Stimulated activated CD4-positive, alpha-beta T cell treated with anti-CD3 and anti-CD28 coated beads, Interleukin-12 subunit alpha, Interleukin-12 subunit beta, amount 100 ng/mL, for 48 hours (primary cell): Measurements from ENCODE around the gene TRIM63.

Source experiments
- DNase-seq, 3 donors: peaks; one replicate each; pipeline ENCODE4 v3.0.0-alpha.2; 2020; ENCODE audit warnings: low read depth in 2 of 3, low spot score in 1 of 3

The TRIM63 gene

DNA sequence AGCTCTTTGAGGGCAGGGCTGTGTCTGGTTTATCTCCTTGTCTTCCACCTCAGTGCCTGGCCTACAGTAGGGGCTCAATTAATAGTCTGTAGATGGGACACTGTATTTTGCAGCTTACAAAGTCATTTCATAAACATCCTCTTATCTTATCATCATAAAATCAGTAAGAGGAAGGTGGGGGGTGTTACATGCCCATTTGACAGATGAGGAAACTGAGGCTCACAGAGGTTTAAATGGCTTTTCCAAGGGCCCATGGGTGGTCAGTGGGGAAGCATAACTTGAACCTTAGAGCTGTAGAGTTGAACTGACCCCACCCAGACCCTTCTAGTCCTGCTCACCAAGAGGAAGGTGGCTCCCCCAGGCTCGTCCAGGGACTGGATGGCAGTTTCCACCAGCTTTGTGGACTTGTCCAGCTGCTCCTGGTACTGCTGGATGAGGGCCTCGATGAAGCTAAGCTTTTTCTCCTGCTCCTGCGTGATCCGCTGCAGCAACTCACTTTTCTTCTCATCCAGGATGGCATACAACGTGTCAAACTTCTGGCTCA, 9.3 kb downstream of the TRIM63 start:
- no peak for DNase-seq

DNA sequence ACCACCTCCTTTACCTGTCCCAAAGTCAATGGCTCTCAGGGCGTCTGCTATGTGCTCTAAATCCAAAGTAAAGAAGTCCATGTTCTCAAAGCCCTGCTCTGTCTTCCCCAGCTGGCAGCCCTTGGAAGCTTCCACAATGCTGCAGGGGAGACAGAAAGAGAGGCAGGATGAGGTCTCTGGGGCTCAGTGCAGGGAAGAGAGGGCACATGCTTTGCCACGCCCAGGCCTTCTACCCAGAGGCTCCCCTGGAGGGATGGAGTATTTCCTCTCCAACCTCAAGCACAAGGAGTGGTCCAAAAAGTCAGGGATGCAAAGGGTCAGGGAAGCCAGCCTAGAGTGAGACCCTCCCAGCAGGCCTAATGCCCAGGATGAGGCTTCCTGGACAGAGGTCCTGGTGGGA, 10.2 kb downstream of the TRIM63 start:
- DNase-seq: no peak

DNA sequence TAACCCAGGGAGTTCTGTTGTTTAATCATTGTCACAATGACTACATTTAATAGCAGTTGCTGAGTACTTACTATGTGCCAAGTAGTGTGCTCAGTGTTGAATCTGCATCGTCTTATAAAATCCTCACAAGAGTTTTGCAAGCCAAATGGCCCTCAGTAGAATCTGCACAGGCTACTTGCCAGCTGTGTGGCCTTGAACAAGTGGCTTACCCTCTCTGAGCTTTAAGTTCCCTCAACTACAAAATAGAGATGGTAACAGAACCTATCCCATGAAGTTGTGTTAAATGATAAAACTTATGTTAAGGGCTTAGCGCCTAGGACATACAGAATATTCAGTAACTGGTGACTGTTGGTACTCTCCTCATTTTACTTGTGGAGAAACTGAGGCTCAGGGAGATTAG, 12.4 kb downstream of the TRIM63 start:
- no peak for DNase-seq

DNA sequence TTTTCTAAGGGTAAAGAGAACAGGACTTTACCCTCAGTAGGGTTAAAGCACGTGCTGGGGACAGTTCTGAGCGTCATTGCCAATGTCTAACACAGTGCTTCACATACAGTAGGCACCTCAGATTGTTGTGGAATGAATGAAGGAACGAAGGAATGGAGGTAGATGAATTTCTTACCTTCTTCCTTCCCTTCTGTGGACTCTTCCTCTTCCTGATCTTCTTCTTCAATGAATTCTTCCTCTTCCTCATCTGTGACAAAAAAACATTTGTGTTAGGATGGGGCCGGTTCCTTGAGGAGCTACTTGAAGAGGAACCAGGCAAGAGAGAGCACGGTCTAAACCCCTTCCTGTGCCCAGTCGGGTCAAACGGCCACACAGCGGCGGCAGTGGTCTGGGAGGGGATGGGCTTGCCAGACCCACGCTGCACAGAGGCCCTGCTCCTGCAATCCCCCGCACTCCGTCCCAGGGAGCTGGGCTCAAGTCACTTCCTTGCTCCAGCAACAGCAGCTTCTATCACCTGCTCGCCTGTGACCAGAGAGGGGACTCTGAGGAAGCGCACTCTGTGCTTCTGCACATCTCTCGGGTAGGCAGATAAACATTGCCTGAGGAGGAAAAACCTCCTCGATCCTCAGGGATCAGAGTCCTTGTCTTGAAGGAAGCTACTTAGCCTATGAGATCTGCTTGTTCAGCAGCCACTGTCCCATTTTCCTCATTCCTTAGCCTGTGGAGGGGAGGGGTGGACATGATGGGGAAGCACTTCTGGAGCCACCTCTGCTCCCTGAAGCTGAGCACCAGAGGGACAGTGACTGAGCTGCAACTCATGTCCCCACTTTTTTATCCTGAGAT, 13.5 kb downstream of the TRIM63 start:
- DNase-seq: no peak

DNA sequence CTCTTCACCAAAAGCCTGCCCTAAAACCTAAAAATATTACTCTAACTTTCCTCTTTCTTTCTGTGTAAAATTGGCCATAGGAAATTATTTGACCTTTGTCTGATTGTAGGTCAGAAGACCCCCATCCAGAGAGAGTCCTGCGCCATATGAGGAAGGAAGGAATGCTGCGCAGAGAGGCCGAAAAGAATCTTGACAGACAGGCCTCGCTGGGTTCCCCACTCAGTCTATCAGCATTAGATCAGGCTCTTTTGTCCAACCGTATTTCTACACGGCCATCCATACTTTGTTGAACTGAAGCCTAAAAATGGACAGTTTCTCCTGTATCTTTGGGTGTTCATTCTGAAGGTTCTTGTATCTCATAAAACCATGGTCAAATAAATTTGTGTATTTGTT, 17.2 kb downstream of the TRIM63 start:
- DNase-seq: no peak

DNA sequence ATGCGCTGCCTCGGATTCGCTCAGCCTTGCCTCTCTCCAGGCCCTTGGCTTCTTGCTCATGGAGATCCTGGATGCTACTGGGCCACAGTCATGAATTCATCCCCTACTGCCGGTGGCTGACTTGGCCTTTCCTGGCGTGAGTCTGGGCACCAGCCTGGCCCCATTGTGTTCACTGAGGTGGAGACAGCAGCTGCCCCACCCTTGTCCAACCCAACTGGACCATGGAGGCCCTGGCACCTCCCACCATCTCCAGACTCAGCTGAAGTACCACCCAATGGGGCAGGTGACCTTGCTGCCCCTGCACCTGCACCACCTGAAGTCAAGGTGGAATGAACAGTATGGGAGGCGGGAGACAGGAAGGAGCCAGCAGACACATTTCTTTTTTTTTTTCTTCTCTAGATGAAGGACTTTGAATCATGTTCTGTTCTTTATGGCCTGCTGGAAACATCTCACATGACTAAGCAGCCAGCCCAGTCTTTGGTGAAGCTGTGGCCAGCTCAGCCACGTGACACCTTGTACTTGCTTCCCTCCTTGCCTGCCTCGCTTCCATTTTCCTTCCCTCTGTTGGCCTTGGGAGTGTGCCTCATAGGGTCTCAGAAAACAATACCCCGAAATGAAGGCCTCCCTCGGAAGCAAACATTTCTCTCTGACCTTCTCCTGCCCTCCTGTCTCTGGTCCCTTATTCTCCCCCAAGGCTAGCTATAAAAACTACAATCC, 17.7 kb downstream of the TRIM63 start:
- DNase-seq: no peak

DNA sequence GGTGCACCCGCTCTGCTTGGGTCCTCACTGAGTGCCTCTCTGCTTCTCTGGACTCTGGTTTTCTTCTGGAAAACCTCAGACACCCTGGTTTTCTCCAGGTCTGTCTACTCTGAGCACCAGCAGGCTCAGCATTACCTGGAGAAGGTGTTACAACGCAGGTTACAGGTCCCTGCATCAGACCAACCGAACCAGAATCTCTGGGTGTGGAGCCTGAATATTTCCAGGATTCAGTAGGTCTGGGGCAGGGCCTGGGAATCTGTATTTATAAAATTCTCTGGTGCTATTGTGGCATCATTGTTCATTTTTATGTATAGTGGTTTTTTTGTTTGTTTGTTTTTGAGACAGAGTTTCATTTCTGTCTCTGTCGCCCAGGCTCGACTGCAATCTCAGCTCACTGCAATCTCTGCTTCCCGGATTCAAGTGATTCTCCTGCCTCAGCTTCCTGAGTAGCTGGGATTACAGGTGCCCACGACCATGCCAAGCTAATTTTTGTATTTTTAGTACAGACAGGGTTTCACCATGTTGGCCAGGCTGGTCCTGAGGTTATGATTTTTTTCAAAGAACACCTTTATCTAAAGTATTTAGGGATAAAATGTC, 20.1 kb downstream of the TRIM63 start:
- no peak for DNase-seq

DNA sequence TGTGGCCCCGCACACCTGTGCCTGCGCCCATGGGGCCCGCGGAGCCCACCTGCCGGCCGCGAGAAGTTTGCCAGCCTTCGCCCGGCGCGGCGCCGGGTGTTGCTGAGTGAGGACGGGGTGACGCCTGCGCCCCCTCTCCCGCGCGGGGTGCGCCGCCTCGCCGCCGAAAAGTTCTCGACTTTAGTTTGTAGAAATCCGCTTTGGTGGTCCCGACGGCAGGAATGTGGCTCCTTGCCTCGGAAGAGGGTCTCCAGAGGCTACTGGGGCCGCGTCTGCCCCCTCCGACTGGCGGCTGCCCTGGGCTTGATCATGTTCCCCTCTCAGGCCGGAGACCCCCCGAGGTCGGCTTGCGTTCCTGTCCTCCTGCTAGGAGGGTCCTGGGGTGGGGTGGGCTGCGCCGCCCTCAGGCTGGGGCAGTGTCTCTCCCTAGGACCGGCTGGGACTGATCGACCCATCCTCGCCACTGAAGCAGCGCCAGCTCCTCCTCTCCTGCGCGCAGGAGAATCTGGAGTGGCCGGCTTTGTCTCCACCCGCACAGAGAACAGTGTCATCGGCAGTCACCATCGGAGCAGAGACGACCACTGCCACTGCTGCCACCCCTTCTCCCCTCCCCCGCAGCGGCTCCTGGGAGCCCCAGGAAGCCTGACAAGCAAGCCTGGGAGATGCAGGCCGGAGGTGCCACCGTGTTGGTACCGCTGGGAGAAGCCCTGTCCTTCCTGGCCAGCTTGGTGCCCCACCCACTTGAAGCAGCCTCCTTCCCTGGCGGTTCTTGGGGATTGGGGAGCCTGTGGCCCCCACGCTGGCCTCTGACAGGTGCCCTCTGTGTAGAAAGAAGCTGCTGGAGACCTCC, 21.0 kb downstream of the TRIM63 start:
- DNase-seq: no peak

DNA sequence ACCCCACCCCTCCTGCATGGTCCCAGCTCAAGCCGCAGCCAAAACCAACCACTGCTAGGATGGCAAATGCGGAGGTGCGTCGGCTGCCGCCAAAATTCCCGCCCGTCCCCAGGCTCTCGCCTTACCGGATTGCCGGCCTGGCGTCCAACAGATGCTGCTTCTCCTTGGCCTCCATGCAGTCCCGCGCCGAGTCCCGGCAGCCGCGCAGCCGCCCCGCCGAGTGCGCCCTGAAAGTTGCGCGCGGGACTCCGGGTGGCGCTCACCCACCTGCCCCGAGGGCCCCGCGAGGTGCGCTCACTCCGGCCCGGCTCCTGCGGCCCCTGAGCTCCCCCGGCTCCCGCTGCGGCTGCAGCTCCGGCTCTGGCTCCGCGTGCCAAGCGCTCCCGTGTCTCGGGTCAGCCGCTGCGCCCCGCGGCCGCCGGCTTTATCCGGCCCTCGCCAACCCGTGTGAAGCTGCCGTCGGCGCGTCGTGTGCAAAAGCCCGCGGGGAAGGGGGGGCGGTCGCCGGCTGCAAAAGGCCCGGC, 21.6 kb downstream of the TRIM63 start, which contains the start of gene SLC30A2:
SLC30A2 (minus strand) TSS at position 397 of the 524 bp plus-strand sequence; CDS start at position 175, 222 bp downstream.
- DNase-seq: no peak

DNA sequence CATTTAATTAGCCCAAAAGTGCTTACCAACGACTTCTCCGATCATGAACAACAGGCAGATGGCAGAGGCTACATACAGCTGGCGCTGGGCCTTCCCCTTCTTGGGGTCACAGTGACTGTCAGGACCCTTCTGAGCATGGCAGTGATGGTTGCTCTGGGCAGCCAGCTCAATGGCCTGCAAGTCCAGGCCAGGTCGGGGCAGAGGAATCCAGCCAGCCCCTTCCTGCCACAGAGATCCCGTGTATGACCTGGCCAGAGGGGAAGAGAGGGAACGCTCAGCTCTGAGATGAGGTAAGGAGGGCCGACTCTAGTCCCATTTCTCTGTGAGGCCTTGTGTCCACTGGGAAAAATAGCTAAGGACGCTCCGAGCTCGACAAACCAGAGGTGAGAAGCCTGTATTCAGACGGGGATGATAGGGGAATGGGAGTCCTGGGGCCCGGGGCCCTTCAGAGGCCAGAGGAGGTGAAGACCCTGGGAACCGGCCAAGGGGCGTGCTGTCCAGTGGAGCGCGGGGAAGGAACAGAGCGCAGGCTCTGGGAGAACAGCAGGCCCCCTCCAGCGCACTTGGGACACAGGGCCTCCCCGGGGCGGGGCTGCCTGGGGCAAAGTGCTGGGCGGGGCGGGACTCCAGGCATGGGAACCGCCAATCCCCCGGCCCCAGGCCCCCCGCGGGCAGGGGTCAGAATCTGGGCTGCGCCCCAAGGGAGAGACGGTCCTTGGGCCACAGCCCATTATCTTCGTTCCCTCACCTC, 22.3 kb downstream of the TRIM63 start:
- DNase-seq: no peak

DNA sequence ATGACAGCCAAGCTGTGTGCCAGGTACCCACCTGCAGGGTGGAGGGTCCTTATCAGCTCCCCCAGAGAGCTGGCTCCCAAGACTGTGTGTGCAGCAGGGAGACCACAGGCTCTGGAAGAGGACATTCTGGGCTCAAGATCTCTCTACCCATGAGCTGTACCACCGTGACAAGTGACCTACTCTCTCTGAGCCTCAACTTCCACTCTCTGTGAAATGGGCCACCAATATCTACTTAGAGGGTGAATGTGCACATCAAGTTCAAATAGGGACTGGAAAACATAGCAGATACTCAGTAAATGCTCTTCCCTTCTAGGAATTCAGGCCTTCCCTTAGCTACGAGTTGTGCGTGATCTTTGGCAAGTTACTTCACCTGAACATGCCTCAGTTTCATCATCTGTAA, 23.0 kb downstream of the TRIM63 start:
- no peak for DNase-seq

DNA sequence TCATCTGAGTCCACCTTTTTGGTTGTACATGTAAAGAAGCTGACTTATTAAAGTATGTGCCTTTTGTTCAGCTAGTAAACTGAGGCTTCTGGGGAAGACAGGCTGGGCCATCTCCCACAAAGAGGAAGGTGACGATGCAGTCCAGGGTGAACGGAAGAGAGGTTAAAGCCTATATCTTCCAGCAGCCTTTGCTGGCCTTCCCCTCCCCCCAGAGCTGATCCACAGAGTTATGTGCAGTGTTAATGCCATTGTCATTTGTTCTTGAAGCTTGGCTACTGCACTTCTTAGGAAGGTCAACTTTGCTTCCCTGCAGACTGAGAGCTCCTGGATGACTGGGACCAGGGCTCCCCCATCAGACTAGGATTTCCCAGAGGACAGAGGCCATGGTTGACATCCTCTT, 23.7 kb downstream of the TRIM63 start:
- no peak for DNase-seq

DNA sequence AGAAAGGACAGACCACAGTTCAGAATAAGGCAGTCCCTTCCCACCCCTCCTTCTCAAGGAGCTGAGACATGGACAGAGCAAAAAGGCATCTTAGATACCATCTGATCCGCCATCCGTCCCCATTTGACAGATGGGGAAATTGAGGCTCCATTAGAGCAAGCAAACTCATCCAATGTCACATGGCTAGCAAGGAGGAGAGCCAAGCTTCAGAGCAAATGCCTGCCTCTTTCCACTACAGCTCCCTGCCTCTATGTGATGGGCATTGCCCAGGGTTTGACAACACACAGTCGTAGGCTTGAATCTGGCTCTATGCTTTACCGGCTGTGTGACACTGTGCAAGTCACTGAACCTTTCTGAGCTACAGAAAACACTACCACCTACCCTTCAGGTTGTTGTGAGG, 25.5 kb downstream of the TRIM63 start:
- DNase-seq: no peak

DNA sequence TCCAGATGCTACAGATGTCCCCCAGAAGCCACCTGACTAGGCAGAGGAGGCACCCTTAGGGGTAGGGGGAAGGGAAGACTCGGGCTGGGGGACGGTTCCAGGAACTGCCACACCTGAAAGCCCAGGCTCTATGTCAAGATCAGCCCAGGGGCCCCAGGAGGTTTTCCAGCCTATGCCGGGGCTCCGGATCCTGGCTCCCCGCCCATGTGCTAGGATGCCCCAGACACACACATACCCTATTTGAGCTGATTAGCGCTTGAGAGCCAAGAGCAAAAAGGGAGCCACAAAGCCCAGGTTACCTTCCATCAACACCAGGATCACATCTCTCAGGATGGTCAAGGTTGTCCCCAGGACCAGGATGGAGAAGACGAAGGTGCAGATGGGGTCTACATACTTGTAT, 26.0 kb downstream of the TRIM63 start:
- DNase-seq: no peak

DNA sequence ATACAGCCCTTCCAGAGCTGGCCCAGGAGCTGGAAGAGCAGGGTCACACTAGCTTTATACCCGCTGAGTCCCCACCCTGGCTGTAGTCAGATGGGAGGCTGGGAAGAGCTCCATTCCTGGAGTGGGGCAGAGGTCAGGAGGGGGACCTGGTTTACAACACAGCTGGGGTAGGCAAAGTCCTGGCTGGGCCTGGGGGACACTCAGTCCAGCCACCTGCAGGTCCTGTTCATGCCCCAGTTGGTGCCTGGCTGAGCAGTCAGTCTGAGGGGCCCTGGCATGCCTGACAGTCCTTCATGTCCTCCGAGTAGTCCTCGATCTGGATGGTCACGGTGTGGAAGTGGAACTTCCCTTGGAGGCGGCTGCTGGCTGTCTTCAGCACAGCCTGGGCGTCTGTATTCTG, 28.5 kb downstream of the TRIM63 start:
- DNase-seq: no peak

DNA sequence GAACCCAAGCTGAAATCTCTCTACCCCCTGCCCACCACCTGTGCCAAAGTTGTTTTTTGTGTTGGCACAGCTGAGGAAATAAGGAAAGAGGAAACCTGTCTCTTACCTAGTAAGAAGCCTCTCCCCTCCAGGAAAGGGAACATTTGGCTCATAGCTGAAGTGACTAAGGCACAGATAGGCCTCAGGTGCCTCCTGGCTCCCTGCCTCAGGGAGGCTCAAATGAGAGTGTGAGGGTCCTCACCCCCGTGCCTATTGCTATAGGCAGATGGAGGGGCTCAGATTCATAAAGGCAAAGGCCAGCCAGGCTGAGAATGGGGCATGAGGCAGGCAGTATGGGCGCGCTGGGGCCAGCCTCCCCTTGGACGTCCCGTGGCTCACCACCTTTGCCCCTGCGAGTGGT, 29.0 kb downstream of the TRIM63 start:
- no peak for DNase-seq

DNA sequence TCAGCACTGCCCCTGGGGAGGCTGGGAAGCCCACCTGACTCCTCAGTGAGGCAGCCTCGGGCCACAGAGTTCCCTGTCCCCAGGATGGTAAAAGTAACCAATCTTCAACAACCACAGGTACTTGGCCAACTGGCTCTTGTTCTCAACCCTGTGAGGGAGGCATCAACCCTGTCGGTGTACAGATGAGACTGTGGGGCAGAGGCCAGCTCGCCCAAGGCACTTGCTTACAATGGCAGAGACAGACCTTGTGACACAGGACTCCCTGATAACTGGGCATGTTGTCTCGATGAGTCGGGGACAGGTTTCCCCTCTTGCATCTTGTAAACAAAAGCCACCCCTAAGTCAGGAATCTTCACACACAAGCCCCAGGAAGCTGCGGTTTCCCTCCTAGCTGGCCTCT, 29.5 kb downstream of the TRIM63 start:
- DNase-seq: no peak

DNA sequence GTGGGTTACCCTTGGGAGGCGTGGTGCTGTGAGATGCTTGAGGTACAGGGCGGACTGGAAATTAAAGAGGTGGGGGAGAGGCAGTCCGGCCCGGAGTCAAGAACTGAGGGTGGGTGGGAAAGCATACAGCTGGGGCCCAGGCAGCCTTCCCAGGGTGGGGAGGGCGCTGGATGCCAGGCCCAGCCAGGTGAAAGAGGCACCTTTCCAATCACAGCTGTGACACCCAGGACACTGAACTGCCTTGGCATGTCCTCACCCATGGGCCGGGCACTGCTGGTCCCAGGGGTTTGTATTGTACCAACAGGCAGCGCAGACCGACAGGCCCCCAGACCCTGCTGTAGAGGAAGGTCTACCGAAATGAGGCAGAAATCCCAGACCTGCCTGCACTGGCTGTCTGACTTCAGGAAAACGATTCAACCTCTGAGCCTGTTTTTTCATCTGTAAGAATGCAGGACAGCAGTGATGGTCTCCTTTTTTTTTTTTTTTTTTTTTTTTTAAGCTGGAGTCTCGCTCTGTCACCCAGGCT, 30.6 kb downstream of the TRIM63 start:
- no peak for DNase-seq

DNA sequence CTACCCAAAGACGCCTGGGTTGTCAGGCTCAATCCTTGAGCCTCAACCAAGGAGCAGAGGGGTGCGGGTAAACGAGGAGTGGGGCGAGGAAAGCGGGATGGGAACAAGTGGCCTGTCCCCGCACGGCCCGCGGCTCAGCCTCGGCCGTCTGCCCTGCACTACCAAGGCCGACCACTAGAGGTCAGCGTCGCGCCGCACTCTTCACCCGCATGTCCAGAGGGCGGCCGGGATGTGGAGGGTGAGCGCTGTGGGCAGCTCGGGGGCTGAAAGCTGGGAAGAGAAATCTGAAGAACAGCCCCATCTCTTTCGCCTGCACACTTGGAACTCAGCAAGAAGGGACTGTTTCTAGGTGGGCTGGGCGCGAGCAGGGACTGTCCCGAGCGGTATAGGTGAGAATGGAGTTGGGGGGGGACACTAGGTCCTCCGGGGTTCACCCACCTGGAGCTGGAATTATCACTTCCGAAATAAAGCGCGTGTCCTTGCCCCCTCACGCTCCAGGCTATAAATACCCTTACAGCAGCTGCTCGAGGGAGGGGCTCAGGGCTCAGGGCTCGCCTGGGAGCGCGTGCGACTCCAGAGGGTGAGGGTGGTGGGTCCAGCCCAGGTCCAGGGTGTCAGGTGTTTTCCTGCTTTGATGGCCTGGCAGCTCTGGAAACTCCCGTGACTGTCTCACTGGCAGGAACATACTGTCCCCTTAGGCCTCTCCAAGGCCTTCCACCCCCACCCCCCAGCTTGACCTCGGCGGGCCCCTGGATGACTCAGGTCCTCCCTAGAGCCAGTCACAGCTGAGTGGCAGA, 31.3 kb downstream of the TRIM63 start:
- peak; percentile 50 to 85 (median 67) for DNase-seq
